Hippocampal formation (tissue), 2 donors: ENCODE results near the gene FOXB2.
"Not testable (repeated sequence)": the region's sequence is repeated elsewhere in the genome, so short reads cannot be mapped to it uniquely, and the experiment has no call there.

ENCODE experiments used
- DNase-seq, 2 donors: peaks; one replicate each; lab custom pipeline; 2025; lab: John Stamatoyannopoulos, UW

Gene FOXB2

GRCh38 chr9:77016121-77016525 lies 3.3 kb upstream of the FOXB2 start:
- no peak for DNase-seq

- DNase-seq, result no peak
Observed at GRCh38 chr9:77016526-77017504, 2.6 kb upstream of the FOXB2 start.

GRCh38 chr9:77017505-77017894 lies 2.0 kb upstream of the FOXB2 start:
- DNase-seq, result no peak

GRCh38 chr9:77018058-77018968 lies 1.1 kb upstream of the FOXB2 start:
- DNase-seq, result no peak

GRCh38 chr9:77018969-77019235 lies 553 bp upstream of the FOXB2 start:
- no peak for DNase-seq

GRCh38 chr9:77019926-77020412 lies 514 bp downstream of the FOXB2 start:
- no peak for DNase-seq

- no peak for DNase-seq
Observed at GRCh38 chr9:77020413-77021290, 1.2 kb downstream of the FOXB2 start.

GRCh38 chr9:77021291-77021894 lies 1.9 kb downstream of the FOXB2 start:
- DNase-seq, result no peak

- DNase-seq, result no peak
Observed at GRCh38 chr9:77021922-77022782, 2.7 kb downstream of the FOXB2 start.

- no peak for DNase-seq
Observed at GRCh38 chr9:77022783-77023440, 3.5 kb downstream of the FOXB2 start.

- no peak for DNase-seq
Observed at GRCh38 chr9:77023726-77024125, 4.3 kb downstream of the FOXB2 start.

GRCh38 chr9:77024776-77025545 lies 5.5 kb downstream of the FOXB2 start:
- no peak for DNase-seq

GRCh38 chr9:77028478-77028877 lies 9.0 kb downstream of the FOXB2 start:
- DNase-seq, result no peak

GRCh38 chr9:77030045-77030444 lies 10.6 kb downstream of the FOXB2 start:
- DNase-seq, result no peak

- no peak for DNase-seq
Observed at GRCh38 chr9:77038281-77039036, 19.0 kb downstream of the FOXB2 start.

- DNase-seq, result no peak
Observed at GRCh38 chr9:77040340-77040739, 20.9 kb downstream of the FOXB2 start.

GRCh38 chr9:77043743-77044142 lies 24.3 kb downstream of the FOXB2 start:
- DNase-seq, result not testable (repeated sequence)

GRCh38 chr9:77060681-77061080 lies 41.2 kb downstream of the FOXB2 start:
- not testable (repeated sequence) for DNase-seq
